Measurements from ENCODE around the gene AFAP1.

AFAP1 gene

DNA sequence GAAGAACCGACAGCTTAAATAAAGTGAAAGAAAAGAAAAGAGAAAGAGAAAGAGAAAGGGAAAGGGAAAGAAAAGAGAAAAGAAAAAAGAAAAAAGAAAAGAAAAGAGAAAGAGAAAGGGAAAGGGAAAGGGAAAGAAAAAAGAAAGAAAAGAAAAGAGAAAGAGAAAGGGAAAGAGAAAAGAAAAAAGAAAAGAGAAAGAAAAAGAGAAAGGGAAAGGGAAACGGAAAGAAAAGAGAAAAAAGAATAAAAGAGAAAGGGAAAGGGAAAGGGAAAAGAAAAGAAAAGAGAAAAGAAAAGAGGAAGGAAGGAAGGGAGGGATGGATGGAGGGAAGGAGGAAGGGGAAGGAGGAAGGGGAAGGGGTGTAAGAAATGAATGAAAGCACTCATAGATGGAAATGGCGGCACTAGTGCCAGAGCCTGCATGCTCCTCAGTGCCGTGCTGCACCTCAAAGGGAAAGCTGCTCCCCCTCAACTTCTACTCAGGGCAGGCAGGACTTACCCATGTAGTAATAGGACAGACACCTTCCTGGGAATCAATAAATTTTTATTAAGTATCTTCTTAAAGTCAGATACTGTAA, 70.7 kb downstream of the AFAP1 start:
- DNase-seq (ENCODE audit: low read depth in 1 of 2, low spot score in 1 of 2): no peak

DNA sequence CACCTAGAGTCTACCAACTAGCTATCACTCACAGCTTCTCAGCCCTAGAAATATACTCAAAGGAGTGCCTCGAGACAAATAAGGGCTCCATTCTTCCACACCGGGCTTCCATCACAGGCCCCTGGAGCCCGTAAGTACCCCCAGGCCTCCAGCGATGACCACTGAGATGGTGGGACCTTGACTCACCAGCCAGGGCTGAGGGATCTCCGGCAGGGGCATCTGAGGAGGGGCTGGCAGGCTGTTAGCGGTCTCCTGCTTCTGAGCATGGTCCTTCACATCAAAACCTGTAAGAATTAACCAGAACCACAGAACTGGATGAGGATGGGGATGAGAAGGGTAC, 71.3 kb downstream of the AFAP1 start:
- DNase-seq (ENCODE audit: low read depth in 1 of 2, low spot score in 1 of 2): no peak

GRCh38 chr4:7867701-7868435, 71.8 kb downstream of the AFAP1 start:
- DNase-seq (ENCODE audit: low read depth in 1 of 2, low spot score in 1 of 2): no peak

DNA sequence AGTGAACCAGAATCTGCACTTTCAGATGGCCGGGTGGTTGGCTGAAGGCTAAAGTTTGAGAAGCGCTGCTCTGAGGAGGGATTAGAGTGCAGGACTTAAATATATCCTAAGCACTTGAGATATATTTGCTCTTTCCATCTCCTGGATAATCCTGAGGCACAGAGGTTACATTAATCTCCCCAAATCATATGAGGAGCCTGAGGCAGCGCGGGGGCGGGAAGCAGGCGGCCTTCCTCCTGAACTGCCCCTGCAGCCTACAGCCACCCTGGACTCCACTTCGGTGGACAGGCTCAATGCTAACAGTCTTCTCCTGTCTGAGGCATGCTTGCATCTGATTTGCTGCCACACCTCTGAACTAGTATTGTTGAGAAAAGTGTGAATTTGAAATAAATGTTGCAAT, 72.5 kb downstream of the AFAP1 start:
- no peak for DNase-seq (ENCODE audit: low read depth in 1 of 2, low spot score in 1 of 2)

DNA sequence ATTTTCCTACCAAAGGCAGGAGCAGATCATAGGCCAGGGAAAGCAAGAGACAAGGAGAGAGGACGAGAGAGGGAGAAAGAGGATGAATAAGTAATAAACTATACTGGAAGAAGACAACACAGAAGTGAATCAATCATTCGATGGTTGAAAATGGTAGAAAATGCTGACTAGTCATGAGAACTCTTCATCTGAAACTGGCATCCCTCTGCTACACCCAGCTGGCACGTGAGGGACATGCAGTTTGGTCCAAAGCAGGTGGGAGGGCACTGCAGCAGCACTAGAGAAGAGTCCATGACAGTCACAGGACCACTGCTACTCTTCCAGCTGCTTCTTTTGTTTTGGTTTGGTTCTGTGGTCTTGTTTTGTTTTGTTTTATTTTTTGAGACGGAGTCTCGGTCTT, 74.1 kb downstream of the AFAP1 start:
- DNase-seq (ENCODE audit: low read depth in 1 of 2, low spot score in 1 of 2): no peak

GRCh38 chr4:7864685-7865084, 75.0 kb downstream of the AFAP1 start:
- no peak for DNase-seq (ENCODE audit: low read depth in 1 of 2, low spot score in 1 of 2)

- DNase-seq (ENCODE audit: low read depth in 1 of 2, low spot score in 1 of 2): no peak
Observed at GRCh38 chr4:7863911-7864681, 75.6 kb downstream of the AFAP1 start.

DNA sequence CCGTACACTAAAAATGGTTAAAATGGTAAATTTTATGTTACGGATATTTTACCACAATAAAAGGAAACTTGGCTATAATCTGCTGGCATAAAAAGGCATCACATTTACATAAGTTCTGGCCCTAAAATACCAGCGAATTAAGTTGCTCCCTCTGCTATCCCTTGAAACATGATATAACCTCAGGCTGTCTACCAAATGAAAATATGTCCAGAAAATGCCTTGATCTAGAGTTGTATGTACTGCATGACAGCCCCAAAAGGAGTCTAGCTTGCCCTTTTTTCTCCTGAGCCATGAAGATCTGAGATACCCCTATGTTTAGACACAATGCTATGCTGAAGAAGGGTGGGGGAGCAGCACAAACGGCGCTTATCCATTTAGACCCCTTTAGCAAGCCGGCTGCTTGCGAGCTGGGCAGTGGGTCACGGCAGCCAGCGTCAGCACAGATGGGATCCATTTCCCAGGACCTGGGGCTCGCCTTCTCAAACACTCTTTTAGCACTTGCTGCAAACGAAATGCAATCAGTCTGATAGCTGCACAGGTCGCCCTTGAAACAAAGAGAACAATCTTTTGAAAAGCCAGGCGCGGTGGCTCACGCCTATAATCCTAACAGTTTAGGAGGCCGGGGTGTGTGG, 77.0 kb downstream of the AFAP1 start:
- no peak for DNase-seq (ENCODE audit: low read depth in 1 of 2, low spot score in 1 of 2)

- DNase-seq (ENCODE audit: low read depth in 1 of 2, low spot score in 1 of 2): no peak
Observed at GRCh38 chr4:7861440-7861881, 78.2 kb downstream of the AFAP1 start.

- no peak for DNase-seq (ENCODE audit: low read depth in 1 of 2, low spot score in 1 of 2)
Observed at GRCh38 chr4:7860600-7861163, 79.0 kb downstream of the AFAP1 start.

DNA sequence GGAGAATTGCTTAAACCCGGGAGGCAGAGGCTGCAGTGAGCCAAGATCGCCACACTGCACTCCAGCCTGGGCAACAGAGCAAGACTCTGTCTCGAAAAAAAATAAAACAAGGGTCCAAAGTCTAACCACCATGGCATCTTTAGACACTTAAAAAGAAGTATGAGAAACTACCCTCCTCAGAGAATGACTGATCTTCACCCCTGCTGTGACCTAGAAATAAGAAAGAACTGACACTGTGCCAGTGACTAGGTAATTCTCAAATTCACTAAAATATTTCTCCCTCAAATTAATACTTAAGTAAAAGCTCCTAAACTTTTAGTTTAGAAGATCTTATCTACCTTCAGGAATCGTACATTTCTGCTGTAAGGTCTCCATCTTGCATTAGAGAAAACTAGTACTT, 80.3 kb downstream of the AFAP1 start:
- no peak for DNase-seq (ENCODE audit: low read depth in 1 of 2, low spot score in 1 of 2)

- DNase-seq (ENCODE audit: low read depth in 1 of 2, low spot score in 1 of 2): no peak
Observed at GRCh38 chr4:7858498-7858897, 81.2 kb downstream of the AFAP1 start.

DNA sequence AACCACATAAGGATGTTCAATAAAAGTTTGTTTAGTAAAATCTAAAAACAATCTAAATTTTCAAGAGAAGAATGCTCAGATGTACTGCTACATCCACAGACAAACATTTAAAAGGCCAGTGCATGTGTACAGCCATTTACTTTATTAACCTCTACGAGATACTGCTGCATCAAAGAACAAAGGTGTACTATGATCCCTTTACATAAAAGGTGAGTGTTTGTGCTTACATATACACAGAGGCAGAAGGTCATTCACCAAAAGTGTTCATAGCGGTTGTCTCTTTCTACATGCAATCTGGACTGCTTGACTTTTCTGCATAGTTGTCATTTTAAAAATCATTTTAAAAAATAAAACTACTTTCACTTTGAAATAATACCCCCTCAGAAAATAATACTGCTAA, 81.7 kb downstream of the AFAP1 start:
- DNase-seq (ENCODE audit: low read depth in 1 of 2, low spot score in 1 of 2): no peak

- DNase-seq (ENCODE audit: low read depth in 1 of 2, low spot score in 1 of 2): no peak
Observed at GRCh38 chr4:7857238-7857701, 82.4 kb downstream of the AFAP1 start.

- no peak for DNase-seq (ENCODE audit: low read depth in 1 of 2, low spot score in 1 of 2)
Observed at GRCh38 chr4:7855731-7856130, 83.9 kb downstream of the AFAP1 start.

- DNase-seq (ENCODE audit: low read depth in 1 of 2, low spot score in 1 of 2): peak in 1 of 2 donors; percentile 65
Observed at GRCh38 chr4:7854697-7855370, 84.8 kb downstream of the AFAP1 start.

- no peak for DNase-seq (ENCODE audit: low read depth in 1 of 2, low spot score in 1 of 2)
Observed at GRCh38 chr4:7854216-7854615, 85.4 kb downstream of the AFAP1 start.

DNA sequence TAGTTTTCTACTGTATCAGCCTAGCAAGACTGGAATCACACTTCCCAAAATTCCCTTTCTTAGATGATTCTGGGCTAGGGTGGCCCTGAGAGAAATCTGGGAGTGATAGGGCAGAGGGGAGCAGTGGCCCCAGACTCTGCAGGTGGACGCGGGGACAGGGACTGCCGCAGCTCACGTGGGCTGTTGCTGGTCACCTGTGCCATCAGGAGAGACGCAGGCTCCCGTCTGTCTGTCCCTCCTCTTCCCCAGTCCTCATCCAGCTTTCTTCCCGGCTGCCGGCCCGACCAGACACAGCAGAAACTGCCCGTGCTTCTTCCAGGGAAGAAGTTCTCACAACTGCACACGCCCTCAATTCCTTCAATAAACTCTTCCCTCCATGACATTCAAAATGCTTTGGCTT, 86.4 kb downstream of the AFAP1 start:
- no peak for DNase-seq (ENCODE audit: low read depth in 1 of 2, low spot score in 1 of 2)

GRCh38 chr4:7852568-7853185, 87.0 kb downstream of the AFAP1 start:
- no peak for DNase-seq (ENCODE audit: low read depth in 1 of 2, low spot score in 1 of 2)

- no peak for DNase-seq (ENCODE audit: low read depth in 1 of 2, low spot score in 1 of 2)
Observed at GRCh38 chr4:7850489-7850888, 89.2 kb downstream of the AFAP1 start.
